Thyroid gland (tissue), 4 donors: ENCODE results near the gene OR9Q1. TPM values are rescaled to one million over a fixed set of nuclear protein-coding genes. Genes with fewer than 3 reads are reported as not detected.

Experiments
- DNase-seq, 2 donors: peaks; one replicate each; pipeline ENCODE4 v3.0.0-alpha.2; 2019
- H3K27ac ChIP-seq, 3 donors: fragments of 200-600 bp; sonication (generic); 1 replicate in 2 of 3; 2 replicates in 1 of 3; pipeline ENCODE4 v1.5.1; 2016 to 2019; ENCODE audit warnings: mild to moderate bottlenecking in 1 of 3, moderate library complexity in 1 of 3
- H3K27me3 ChIP-seq: fragments of 200-600 bp; sonication (generic); one replicate; pipeline ENCODE4 v1.5.1; 2019
- H3K36me3 ChIP-seq, 2 donors: fragments of 200-600 bp; sonication (generic); one replicate each; pipeline ENCODE4 v1.5.1; 2016 to 2019
- H3K4me1 ChIP-seq, 2 donors: fragments of 200-600 bp; sonication (generic); one replicate each; pipeline ENCODE4 v1.5.1; 2017 to 2019
- H3K4me3 ChIP-seq, 3 donors: fragments of 200-600 bp; sonication (generic); replicated peaks in 1 of 3; 1 replicate in 2 of 3; 2 replicates in 1 of 3; pipeline ENCODE4 v1.5.1; 2016; ENCODE audit warnings: mild to moderate bottlenecking in 1 of 3
- H3K9me3 ChIP-seq: fragments of 200-600 bp; sonication (generic); one replicate; pipeline ENCODE4 v1.5.1; 2017
- CTCF ChIP-seq, 6 experiments: fragments of 200-600 bp in 3 of 6; fragments of 450-650 bp in 3 of 6; sonication (generic) in 3 of 6; IDR thresholded peaks; one replicate each; pipeline ENCODE4 v1.5.1; 2016 to 2019; ENCODE audit warnings: antibody characterized with exemption in 6 of 6, mild to moderate bottlenecking in 2 of 6, inconsistent platforms in 1 of 6, moderate library complexity in 1 of 6
- POLR2A ChIP-seq, 2 donors: fragments of 450-650 bp; IDR thresholded peaks; one replicate each; pipeline ENCODE4 v1.6.1; 2017; ENCODE audit warnings: antibody characterized with exemption in 2 of 2, mild to moderate bottlenecking in 2 of 2, moderate library complexity in 1 of 2
- WGBS, 2 donors: methylation state at CpG; one replicate each; pipeline ENCODE4 v1.1.5; 2017; 5-methylcytosine and 5-hydroxymethylcytosine counted together
- intact Hi-C: fragments of 100-400 bp; cut with DNase I; formaldehyde crosslinking; loops from one replicate; pipeline ENCODE4 v1.15.1; 2023
- total RNA-seq, 4 donors: library from RNA; depleted of rRNA; stranded (reverse); fragments of >200 nt; gene quantifications; one replicate each; pipeline ENCODE4 v1.2.3, GENCODE V29; 2016

Gene OR9Q1
- total RNA-seq, 4 donors from 2014 or later, result not detected

GRCh38 chr11:58125469-58125868 is 101.8 kb downstream of the OR9Q1 start, which contains the start of gene OR9I1:
OR9I1 (minus strand) TSS chr11:58125530; CDS start chr11:58119444, 6,086 bp downstream.
- Histone ChIP-seq H3K36me3 (no peaks in the 10 kb centered on the region), H3K4me3 (no peak within 1 kb of the TSS), H3K27ac (no peak within 1 kb of the TSS), H3K4me1 (no peaks in the 10 kb centered on the region), H3K9me3 (no peaks in the 10 kb centered on the region), H3K27me3 (no peaks in the 10 kb centered on the region)
- intact Hi-C loops, result no loop called here
- TF ChIP-seq CTCF (IDR thresholded peaks at IDR 0.05) (no peak), POLR2A (IDR thresholded peaks at IDR 0.05) (no peak)
- no peak for DNase-seq
- WGBS, 2 donors, result 33 to 34% methylated on average over 4 of the region's 4 CpGs

GRCh38 chr11:58127350-58127749 is 103.7 kb downstream of the OR9Q1 start:
- intact Hi-C loops, result no loop called here
- no peaks in the 10 kb centered on the region for H3K36me3 ChIP-seq
- H3K4me1 ChIP-seq, result no peaks in the 10 kb centered on the region
- TF ChIP-seq CTCF (IDR thresholded peaks at IDR 0.05), result no peak
- TF ChIP-seq POLR2A (IDR thresholded peaks at IDR 0.05), result no peak
- no peak overlapping the region for H3K4me3 ChIP-seq
- no peak overlapping the region for H3K27ac ChIP-seq
- no peaks in the 10 kb centered on the region for H3K9me3 ChIP-seq
- H3K27me3 ChIP-seq, result no peaks in the 10 kb centered on the region
- no peak for DNase-seq

- no peak overlapping the region for H3K27ac ChIP-seq
- no peaks in the 10 kb centered on the region for H3K36me3 ChIP-seq
- no peaks in the 10 kb centered on the region for H3K9me3 ChIP-seq
- no peak overlapping the region for H3K4me3 ChIP-seq
- no peaks in the 10 kb centered on the region for H3K4me1 ChIP-seq
- H3K27me3 ChIP-seq, result no peaks in the 10 kb centered on the region
- intact Hi-C loops, result no loop called here
- 63 to 71% methylated on average over 7 of the region's 7 CpGs for WGBS, 2 donors
- TF ChIP-seq CTCF (IDR thresholded peaks at IDR 0.05) (no peak), POLR2A (IDR thresholded peaks at IDR 0.05) (no peak)
- no peak for DNase-seq
These were observed 109.8 kb downstream of the OR9Q1 start for GRCh38 chr11:58133309-58134076.

DNA sequence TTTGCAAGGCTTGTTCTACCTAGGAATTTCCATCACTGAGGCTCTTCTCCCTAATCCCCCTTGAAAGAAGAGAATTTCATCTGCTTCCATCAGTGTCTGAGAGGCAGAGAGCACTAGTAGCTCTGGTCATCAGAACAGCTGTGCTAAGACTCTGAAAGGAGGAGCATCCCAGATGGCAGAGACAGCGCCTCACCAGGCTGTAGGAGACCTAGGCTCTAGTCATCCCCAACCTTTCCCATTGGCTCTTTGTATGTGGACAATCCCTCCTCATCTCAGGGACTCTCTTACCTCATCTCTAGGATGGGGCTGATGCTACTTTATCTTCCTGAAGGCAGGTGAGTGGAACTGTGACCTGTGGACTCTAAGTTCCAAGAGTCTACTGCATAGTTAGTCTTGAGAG is 110.5 kb downstream of the OR9Q1 start:
- Histone ChIP-seq H3K4me1 (no peaks in the 10 kb centered on the region), H3K27ac (no peak overlapping the region), H3K4me3 (no peak overlapping the region), H3K9me3 (no peaks in the 10 kb centered on the region), H3K27me3 (no peaks in the 10 kb centered on the region), H3K36me3 (no peaks in the 10 kb centered on the region)
- WGBS, 2 donors, result 78 to 100% methylated on average over 1 of the region's 1 CpG
- TF ChIP-seq CTCF (IDR thresholded peaks at IDR 0.05), result no peak
- TF ChIP-seq POLR2A (IDR thresholded peaks at IDR 0.05), result no peak
- no peak for DNase-seq
- intact Hi-C loops, result no loop called here

GRCh38 chr11:58135171-58135570 is 111.5 kb downstream of the OR9Q1 start:
- intact Hi-C loops, result no loop called here
- Histone ChIP-seq H3K4me1 (no peaks in the 10 kb centered on the region), H3K27ac (no peak overlapping the region), H3K27me3 (no peaks in the 10 kb centered on the region), H3K4me3 (no peak overlapping the region), H3K9me3 (no peaks in the 10 kb centered on the region), H3K36me3 (no peaks in the 10 kb centered on the region)
- DNase-seq, result no peak
- 93 to 100% methylated on average over 1 of the region's 1 CpG for WGBS, 2 donors
- TF ChIP-seq POLR2A (IDR thresholded peaks at IDR 0.05) (no peak), CTCF (IDR thresholded peaks at IDR 0.05) (no peak)
